Left forelimb (tissue), 1 donor: ENCODE measurements around the gene KIF5A.
A peak's percentile ranks its signal among the peaks of the same experiment; 100 is the strongest.
"Not testable (repeated sequence)": the region's sequence is repeated elsewhere in the genome, so short reads cannot be mapped to it uniquely, and the experiment has no call there.

Experiments used
- DNase-seq: peaks from one replicate; pipeline ENCODE4 v3.0.0-alpha.2; 2018; ENCODE audit warnings: low spot score

KIF5A gene

GRCh38 chr12:57607958-57608663 is 58.3 kb downstream of the KIF5A start:
- no peak for DNase-seq

DNA sequence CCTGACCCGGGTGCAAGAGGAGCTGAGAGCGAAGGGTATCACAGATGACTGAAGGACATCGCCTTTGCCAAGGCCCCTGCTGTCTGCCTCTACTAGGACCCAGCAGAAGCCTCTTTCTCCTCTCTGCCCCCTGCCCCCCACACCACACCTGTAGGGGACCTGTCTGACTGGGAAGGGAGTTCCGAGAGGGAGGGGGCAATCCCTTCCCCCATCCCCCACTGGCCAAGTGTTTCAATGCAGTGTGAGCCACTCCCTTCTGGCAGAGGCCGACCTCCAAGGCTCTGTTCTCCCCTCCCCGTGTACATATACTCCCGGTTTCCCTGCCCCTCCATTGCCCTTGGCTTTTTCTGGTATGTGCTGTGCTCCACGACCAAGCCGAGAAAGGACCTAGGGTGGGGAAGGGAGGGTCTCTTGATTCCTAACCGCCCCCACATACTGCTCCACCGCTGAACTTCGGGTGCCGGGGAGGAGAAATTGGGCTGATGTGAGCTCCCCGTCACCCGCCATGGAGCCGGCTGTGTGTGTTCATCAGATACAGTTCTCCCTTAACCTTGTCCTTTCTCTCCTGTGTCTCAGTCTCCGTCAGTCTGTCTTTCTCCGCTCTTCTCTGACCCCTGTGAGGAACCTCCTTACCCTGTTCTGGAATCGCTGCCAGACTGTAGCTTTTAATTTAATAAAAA is 59.4 kb downstream of the KIF5A start:
- no peak for DNase-seq

DNA sequence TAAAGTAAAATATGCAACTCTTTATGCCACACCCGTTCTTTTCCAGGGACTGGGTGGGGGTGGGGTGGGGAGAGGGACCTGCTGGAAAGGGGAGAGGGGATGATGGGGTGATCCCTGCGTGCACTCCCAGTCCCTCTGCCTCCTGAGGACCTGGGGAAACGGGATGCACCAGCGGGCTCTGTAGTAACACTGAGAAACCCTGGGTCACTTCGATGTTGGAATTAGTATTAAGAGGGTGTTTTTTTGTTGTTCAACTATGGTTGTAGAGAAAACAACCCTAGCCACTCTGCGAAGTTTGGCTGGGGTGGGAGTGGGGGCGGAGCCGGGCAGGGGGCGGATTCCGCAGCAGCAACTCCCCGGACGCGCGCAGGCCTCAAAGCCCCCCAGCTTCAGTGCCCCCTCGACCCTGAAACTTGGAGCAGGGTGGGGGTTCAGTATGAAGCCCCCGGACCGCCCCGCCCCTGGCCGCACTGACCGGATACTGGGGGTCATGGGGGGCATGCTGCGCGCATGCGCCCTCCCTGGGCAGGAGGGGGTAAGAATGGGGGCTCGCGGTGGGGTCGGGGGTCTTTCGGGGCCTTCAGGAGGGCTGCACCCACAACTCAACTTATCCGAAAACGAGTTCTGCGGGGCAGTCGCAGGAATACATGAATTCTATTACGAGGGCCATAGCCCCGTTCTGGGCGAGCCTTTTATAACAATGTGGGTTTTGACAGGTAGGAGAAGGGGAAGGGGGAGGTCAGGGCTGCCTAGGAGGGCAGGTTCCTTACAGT is 60.1 kb downstream of the KIF5A start:
- DNase-seq = peak; percentile 77

GRCh38 chr12:57610554-57611107 is 60.8 kb downstream of the KIF5A start:
- peak; percentile 78 for DNase-seq

- DNase-seq = peak; percentile 92
Measured at GRCh38 chr12:57611108-57611826, 61.4 kb downstream of the KIF5A start, which contains the start of gene ARHGEF25. TSS of gene ARHGEF25 (plus strand) at chr12:57611435. CDS start at chr12:57611895, 460 bp downstream.

GRCh38 chr12:57611827-57612710 is 62.2 kb downstream of the KIF5A start:
- no peak for DNase-seq

- DNase-seq = no peak
Measured at GRCh38 chr12:57612711-57613426, 63.0 kb downstream of the KIF5A start.

DNA sequence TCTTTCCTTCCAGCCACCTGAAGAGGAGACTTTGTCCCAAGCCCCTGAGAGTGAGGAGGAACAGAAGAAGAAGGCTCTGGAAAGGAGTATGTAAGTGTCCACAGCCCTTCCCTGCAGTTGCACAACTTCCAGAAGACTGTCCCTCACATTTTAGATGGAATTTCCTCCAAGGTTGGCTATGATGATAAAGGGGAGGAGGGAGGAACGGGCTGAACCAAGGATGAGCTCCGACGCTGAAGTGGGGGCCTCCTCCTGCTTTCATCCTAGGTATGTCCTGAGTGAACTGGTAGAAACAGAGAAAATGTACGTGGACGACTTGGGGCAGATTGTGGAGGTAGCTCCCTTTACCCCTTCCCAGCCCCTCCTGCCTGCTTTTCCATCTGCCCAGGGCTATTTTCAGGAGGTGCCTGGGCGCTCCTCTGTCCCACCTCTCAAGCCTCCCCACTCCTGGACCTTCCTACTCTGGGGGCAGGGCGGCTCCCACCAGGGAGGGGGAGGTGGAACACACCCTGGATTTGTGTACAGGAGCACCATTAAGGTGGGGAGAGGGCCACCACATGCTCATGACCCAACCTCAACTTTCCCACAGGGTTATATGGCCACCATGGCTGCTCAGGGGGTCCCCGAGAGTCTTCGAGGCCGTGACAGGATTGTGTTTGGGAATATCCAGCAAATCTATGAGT is 63.7 kb downstream of the KIF5A start:
- no peak for DNase-seq

DNA sequence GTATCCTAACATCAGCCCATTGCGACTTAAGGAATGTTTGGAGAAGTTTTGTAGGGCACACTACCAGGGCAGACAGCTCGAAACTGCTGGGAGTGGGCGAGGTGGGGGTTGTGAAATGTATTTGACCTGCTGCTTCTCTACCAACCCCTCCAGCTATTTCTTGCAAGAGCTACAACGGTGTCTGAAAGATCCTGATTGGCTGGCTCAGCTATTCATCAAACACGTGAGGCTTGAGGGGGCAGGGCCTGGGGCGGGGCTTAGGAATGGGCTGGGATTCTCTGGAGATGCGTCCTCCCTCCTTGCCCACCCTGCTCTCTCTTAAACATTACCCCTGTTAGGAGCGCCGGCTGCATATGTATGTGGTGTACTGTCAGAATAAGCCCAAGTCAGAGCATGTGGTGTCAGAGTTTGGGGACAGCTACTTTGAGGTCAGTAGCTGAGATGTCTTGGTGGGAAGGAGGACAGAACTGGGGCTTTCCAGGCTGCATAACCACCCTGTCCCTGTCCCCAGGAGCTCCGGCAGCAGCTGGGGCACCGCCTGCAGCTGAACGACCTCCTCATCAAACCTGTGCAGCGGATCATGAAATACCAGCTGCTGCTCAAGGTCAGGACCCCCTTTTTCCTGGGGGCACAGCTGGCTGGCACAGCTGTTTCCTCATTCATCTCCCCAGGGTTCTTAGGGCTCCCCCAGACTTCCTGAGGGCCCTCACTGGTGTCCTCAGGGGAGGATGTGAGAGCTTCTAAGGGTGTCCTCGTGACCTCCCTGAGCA is 64.5 kb downstream of the KIF5A start:
- no peak for DNase-seq

DNA sequence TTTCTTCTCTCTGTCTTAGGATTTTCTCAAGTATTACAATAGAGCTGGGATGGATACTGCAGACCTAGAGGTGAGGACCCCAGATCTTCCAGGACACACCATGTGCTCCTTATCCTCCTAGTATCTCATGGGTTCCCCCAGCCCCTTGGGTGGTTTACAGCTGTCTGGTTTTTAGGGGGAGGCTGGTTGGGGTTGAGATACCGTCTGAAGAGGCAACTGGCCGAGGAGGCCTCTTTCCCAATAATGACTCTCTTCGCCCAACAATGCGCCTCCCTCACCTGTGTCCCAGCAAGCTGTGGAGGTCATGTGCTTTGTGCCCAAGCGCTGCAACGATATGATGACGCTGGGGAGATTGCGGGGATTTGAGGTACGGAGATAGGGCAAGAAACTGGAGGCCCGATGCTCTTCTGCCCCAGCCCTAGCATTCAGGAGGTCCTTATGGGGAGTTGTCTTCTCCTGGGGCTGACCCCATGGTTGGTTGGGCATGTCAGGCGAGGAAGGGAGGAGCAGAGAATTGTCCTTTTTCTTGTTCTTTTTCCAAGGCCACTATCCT is 65.2 kb downstream of the KIF5A start:
- no peak for DNase-seq

DNA sequence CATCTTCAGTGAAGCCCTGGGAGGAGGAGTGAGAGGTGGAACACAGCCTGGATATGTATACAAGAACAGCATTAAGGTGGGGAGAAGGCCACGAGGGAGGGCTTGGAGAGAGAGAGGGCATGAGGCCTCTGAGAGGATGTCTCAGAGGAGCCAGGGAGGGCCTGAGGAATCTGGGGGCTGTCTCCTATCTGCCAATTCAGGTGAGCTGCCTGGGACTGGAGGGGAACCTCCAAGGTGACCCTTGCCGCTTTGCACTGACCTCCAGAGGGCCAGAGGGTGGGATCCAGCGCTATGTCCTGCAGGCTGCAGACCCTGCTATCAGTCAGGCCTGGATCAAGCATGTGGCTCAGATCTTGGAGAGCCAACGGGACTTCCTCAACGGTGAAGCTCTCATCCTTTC is 65.8 kb downstream of the KIF5A start:
- no peak for DNase-seq

DNA sequence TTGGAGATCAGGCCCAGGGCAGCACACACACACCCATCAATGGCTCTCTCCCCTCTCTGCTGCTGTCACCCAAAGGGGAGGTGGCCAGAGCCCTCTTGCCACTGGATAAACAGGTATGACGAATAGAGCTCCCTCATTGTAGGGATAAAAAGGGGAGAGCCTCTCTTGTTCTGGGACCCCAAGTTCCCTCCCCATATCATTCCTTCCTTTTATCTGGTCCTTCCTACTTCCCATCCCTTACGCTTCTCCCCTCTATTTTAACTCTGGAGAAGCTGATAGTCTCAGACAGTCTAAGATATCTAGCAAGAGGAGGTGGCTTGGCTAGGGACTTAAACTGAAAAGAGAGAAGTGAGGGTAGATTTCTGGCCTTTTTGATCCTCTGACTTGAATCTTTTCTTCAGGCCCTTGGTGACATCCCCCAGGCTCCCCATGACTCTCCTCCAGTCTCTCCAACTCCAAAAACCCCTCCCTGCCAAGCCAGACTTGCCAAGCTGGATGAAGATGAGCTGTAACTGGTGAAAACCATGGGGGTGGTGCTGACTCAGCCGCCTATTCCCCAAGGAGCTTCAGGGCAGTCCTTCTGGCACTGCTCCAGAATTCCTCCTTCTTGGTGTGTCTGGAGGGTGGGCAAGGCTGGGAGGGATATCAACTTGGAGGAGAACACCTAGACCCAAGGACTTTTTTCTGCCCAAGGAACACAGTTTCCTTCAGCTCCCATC is 66.7 kb downstream of the KIF5A start:
- DNase-seq = no peak

DNA sequence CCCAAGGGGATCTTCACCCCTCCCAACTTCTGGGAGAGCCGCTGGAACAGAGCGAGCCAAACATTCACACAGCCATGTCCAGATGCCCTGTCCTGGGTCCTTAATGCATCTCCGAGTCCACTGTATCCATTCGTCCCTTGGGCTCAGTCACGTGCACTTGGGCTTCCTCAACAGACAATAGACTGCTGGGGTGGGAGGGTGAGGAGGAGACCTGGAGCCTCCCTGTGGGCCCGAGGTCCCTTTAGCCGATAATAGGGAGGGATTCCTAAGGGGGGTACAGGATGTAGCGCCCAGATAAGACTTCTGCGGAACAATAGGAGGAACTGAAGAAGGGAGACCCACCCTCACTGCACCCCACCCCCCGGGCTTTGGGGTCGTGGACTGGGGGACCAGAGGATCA is 68.1 kb downstream of the KIF5A start:
- DNase-seq = no peak

DNA sequence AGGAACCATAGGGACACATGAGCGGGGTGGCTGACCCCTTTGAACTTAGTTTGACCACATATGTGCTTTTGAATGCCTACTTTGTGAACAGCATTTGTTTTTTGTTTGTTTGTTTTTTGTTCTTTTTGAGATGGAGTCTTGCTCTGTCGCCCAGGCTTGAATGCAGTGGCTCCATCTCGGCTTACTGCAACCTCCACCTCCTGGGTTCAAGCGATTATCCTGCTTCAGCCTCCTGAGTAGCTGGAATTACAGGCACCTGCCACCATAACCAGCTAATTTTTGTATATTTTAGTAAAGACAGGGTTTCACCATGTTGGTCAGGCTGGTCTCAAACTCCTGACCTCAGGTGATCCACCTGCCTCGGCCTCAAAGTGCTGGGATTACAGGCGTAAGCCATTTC is 68.6 kb downstream of the KIF5A start:
- not testable (repeated sequence) for DNase-seq

DNA sequence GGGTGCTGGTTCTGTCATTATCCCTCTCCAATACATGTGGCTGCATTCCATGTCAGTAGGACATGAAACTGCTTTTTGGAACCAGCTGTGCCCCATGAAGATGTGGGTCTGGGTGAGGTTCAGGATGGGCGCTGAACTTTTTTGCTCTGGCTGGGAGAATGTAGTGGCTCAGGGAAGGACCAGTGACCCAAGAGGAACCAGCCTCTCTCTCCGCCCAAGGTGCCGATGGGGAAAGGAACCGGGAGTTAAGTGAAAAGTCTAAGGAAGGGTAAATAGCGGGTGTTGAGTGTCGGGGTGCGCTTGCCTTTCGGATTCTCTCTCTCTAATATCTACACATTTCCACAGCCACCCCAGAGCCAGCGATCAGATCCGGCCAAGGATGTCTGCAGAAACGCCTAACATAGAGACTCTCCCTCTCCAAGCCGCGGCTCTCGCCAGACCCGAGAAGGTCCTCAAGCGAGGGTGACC is 69.2 kb downstream of the KIF5A start:
- DNase-seq = no peak

- no peak for DNase-seq
Measured at GRCh38 chr12:57619434-57620244, 69.8 kb downstream of the KIF5A start.
